UCSD-AML1 (cell line): ENCODE data around the gene TSPAN31.

ENCODE experiments used
- DNase-seq: peaks from one replicate; lab custom pipeline; 2025; ENCODE audit not compliant: unreplicated experiment; lab: John Stamatoyannopoulos, UW

The TSPAN31 gene

DNA sequence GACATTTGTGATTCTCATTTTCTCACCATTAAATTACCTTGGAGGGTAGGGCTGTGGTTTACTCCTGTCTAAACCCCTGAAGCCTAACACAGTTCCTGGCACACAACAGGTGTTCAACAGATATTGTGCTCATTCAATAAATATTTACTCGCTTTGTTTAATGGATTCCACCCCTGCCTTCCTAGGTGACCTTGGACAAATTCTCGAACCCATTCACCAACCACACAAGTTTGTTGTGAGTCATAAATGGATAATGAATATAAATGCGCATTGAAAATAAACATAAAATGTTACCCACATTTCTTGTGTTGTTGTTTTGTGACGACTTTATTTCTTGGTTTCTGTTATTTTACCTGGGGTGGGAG is 37.4 kb downstream of the TSPAN31 start:
- DNase-seq = no peak

DNA sequence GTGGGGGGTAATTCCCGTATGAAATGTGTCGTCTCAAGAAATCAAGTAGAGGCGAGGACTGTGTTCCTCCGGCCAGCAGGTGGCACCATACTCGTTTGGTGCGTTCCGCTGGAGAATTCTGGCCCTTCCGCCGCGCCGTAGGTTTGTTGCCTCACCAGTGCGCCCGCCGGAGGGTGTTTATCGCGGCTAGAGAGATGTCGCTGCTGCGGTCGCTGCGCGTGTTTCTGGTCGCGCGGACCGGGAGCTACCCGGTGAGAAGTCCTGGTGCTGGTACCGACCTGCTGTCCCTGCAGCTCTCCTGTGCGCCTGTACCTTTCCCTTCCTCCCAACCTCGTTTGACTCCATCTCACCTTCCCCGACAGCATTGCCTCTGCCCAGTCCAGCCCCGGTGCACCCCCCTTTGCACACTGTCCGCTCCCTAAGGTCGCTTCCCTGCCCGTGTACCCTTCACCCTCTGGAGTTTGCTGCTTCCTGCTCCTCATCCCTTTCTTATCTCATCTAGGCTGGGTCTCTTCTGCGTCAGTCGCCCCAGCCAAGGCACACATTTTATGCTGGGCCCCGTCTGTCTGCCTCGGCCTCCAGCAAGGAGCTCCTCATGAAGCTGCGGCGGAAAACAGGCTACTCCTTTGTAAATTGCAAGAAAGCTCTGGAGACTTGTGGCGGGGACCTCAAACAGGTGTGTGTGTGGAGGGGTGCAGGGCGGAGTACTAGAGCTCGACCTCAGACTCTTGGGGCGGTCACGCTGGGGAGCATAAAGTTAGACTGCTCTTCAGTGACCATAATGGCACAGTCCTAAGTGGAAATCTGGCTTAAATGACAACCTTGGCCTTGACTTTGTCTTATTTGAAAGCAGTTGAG is 38.0 kb downstream of the TSPAN31 start, which contains the start of gene TSFM:
TSS of gene TSFM (plus strand) at position 180 of the 858 bp plus-strand sequence. CDS start at position 195, 15 bp downstream.
- peak; percentile 93 for DNase-seq

DNA sequence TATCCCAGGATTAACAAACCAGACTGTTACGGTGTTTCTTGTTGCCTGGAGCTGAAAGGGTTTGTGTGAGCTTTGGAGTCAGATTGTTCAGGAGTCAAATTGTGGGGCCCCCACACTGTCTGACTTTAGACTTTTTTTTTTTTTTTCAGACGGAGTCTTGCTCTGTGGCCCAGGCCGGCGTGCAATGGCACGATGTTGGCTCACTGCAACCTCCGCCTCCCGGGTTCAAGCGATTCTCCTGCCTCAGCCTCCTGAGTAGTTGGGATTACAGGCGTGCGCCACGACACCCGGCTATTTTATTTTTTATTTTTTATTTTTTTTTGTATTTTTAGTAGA is 38.6 kb downstream of the TSPAN31 start:
- DNase-seq = no peak

DNA sequence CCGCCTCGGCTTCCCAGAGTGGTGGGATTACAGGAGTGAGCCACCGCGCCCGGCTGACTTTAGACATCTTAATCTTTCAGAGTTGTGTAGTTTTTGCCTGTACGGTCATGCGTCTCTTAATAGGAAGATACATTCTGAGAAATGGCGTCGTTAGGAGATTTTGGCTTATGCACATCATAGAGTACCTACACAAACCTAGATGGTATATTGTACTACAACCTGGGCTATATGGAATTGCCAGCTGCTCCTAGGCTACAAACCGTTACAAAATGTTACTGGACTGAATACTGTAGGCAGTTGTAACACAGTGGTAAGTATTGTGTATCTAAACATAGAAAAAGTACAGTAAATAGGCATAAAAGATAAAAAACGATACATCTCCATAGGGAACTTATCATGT is 39.0 kb downstream of the TSPAN31 start:
- no peak for DNase-seq

DNA sequence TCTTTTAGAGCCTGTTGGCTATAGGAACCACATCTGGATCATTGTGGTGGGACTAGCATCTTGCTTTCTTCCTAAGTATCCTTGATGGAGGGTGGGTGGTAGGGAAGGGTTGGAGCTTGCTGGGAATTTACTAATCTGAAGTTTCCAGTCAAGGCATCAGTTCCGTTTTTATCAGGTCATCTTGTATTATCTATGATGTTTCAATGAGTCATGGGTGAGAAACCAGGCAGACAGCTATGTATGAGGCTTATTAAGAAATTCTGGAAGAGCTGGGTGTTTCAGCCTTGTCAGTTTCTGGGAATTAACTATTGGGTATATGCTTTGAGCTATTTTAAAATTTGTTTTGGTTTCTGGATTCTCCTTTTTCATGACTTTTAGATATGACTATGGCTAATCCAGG is 49.1 kb downstream of the TSPAN31 start:
- no peak for DNase-seq

DNA sequence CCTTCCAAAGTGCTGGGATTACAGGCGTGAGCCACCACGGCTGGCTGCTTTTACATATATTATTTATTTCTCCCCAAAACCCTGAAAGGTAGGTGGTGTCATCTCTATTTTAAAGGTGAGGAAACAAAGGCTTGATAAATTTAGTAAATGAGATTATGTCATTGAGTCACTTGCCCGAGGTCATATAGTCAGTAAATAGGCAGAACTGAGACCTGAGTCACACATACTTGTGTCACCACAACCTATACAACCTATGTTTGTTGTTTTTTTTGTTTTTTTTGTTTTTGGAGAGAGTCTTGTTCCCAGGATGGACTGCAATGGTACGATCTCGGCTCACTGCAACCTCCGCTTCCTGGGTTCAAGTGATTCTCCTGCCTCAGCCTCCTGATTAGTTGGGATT is 50.5 kb downstream of the TSPAN31 start:
- no peak for DNase-seq

DNA sequence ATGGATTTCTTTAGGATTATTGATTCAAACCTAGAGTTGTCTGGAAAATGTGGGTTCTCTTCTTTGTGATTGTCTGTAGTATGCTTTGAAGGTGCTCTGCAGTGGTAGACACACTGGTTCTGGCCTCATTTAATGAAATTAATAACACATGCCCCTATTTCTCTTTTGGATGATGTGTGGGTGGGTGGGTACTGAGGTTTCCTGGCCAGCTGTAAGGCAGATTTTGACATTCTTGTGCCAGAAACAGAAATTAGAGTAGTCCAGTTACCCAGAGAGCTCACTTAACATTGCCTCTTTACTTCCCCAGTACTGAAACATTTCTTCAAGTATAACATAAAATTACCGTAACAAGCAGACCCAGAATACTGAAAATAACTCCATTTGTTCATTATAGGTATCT is 52.2 kb downstream of the TSPAN31 start:
- no peak for DNase-seq

- no peak for DNase-seq
Observed at GRCh38 chr12:57797933-57798332, 53.1 kb downstream of the TSPAN31 start.
